Progenitor cell of endocrine pancreas (in vitro differentiated cells): ENCODE results near the gene ABHD18. TPM values are rescaled to one million over a fixed set of nuclear protein-coding genes. Genes with fewer than 3 reads are reported as not detected.

ENCODE experiments used
- DNase-seq: peaks from one replicate; pipeline ENCODE4 v3.0.0; 2021; ENCODE audit warnings: low spot score; ENCODE audit not compliant: unreplicated experiment
- H3K27ac Mint-ChIP-seq: 2 replicates; pipeline ENCODE4 v1.8.0; 2021; ENCODE audit warnings: mild to moderate bottlenecking, moderate library complexity, mixed read lengths
- H3K27me3 Mint-ChIP-seq: 2 replicates; pipeline ENCODE4 v1.8.0; 2021; ENCODE audit warnings: mixed read lengths
- H3K36me3 Mint-ChIP-seq: 2 replicates; pipeline ENCODE4 v1.8.0; 2022; ENCODE audit warnings: mixed read lengths; ENCODE audit not compliant: insufficient read depth
- H3K4me1 Mint-ChIP-seq: 2 replicates; pipeline ENCODE4 v1.8.0; 2021; ENCODE audit warnings: low read depth, mixed read lengths
- H3K4me3 Mint-ChIP-seq: 2 replicates; pipeline ENCODE4 v1.8.0; 2021; ENCODE audit warnings: low read depth, mild to moderate bottlenecking, moderate library complexity, mixed read lengths
- H3K9me3 Mint-ChIP-seq: 2 replicates; pipeline ENCODE4 v1.8.0; 2021; ENCODE audit warnings: low read depth, mixed read lengths
- total RNA-seq: library from RNA; stranded (reverse); gene quantifications from 2 replicates; pipeline ENCODE4 v1.2.1, GENCODE V29; 2021
- TF ChIP-seq, protein P1 (sequence below): fragments of 200-600 bp; sonication (generic); IDR thresholded peaks from one replicate; pipeline ENCODE4 v1.5.0; 2021; ENCODE audit warnings: antibody characterized with exemption, mild to moderate bottlenecking; ENCODE audit not compliant: unreplicated experiment

The ABHD18 gene
- total RNA-seq, 1 donor from 2014 or later = 19.4 TPM

DNA sequence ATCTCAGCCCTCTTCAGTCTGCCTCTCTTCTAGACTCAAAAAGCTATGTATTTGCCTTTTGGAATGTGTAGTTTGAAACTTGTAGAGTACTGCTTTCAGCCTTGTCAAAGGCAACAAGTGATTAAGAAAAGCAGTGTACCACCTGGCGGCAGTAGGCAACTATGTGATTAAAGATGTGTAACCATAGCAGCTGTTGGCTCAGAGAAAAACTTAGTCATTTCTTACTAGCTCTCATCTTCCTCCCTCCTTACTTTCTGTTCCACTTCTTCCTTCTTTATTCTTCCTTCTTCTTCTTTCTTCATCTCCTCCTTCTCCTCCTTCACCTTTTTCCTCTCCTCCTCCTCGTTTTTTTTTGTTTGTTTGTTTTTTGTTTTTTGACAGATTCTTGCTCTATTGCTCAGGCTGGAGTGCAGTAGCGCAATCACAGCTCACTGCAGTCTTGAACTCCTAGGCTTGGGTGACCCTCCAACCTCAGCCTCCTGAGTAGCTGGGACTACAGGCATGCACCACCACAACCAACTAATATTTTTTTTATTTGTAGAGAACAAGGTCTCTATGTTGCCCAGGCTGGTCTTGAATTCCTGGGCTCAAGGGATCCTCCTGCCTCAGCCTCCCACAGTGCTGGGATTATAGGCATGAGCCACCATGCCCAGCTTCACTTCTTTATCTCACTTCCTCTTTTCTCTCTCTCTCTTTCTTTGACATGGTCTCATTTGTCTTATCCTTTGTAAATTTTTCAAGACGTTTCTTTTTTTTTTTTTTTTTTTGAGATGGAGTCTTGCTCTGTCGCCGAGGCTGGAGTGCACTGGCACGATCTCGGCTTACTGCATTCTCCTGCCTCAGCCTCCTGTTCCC, 32.6 kb downstream of the ABHD18 start:
- H3K9me3 Mint-ChIP-seq = peaks cover 16% of the 10 kb centered on the region
- H3K4me1 Mint-ChIP-seq = no peaks in the 10 kb centered on the region
- no peaks in the 10 kb centered on the region for H3K27me3 Mint-ChIP-seq
- no peak overlapping the region for H3K4me3 Mint-ChIP-seq
- no peak for DNase-seq
- H3K27ac Mint-ChIP-seq = no peak overlapping the region
- TF ChIP-seq, protein P1, sequence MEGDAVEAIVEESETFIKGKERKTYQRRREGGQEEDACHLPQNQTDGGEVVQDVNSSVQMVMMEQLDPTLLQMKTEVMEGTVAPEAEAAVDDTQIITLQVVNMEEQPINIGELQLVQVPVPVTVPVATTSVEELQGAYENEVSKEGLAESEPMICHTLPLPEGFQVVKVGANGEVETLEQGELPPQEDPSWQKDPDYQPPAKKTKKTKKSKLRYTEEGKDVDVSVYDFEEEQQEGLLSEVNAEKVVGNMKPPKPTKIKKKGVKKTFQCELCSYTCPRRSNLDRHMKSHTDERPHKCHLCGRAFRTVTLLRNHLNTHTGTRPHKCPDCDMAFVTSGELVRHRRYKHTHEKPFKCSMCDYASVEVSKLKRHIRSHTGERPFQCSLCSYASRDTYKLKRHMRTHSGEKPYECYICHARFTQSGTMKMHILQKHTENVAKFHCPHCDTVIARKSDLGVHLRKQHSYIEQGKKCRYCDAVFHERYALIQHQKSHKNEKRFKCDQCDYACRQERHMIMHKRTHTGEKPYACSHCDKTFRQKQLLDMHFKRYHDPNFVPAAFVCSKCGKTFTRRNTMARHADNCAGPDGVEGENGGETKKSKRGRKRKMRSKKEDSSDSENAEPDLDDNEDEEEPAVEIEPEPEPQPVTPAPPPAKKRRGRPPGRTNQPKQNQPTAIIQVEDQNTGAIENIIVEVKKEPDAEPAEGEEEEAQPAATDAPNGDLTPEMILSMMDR = no peak
- peaks cover 45% of the 10 kb centered on the region for H3K36me3 Mint-ChIP-seq

GRCh38 chr4:128006592-128006991, 41.4 kb downstream of the ABHD18 start:
- no peak for DNase-seq
- TF ChIP-seq, protein P1 = no peak
- Mint-ChIP-seq H3K36me3 (peaks cover 9% of the 10 kb centered on the region), H3K4me1 (no peaks in the 10 kb centered on the region), H3K9me3 (no peaks in the 10 kb centered on the region), H3K4me3 (no peak overlapping the region), H3K27me3 (no peaks in the 10 kb centered on the region), H3K27ac (no peak overlapping the region)

DNA sequence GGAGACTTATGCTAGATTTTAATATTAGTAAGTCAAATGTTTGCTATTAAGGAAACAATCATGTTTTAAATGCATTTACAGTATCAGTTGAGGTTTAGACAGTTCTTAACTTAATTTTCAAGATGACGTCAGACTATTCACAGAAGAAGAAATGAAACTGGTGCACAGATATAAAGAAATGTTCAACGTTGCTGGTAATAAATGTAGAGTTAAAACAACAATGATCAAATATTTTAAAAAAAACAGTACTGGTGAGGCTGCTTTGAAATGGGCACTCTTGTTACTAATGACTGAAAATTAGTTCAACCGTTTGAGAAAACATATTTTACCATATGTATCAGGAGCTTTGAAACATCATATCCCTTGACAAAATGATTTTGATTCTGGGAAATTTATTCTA, 44.2 kb downstream of the ABHD18 start:
- TF ChIP-seq, protein P1 = no peak
- Mint-ChIP-seq H3K27ac (no peak overlapping the region), H3K4me3 (no peak overlapping the region), H3K4me1 (no peaks in the 10 kb centered on the region), H3K36me3 (peaks cover 11% of the 10 kb centered on the region), H3K27me3 (no peaks in the 10 kb centered on the region), H3K9me3 (no peaks in the 10 kb centered on the region)
- DNase-seq = no peak

DNA sequence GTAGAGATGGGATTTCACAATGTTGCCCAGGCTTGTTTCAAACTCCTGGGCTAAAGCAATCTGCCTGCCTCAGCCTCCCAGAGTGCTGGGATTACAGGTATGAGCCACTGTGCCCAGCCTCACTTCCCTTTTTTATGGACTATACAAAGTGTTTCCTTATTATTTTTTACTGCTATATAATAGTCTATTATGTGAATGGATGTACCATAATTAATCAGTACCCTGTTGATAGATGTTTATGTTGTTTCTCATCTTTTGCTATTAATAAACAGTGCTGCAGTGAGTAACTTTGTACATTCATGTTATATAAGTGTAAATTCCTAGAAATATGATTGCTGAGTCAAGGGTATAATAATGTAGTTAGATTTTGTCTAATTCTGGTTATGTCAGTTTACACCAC, 60.1 kb downstream of the ABHD18 start:
- no peak for DNase-seq
- H3K27me3 Mint-ChIP-seq = no peaks in the 10 kb centered on the region
- H3K9me3 Mint-ChIP-seq = peaks cover 4% of the 10 kb centered on the region
- TF ChIP-seq, protein P1 = no peak
- H3K27ac Mint-ChIP-seq = no peak overlapping the region
- H3K4me1 Mint-ChIP-seq = no peaks in the 10 kb centered on the region
- no peak overlapping the region for H3K4me3 Mint-ChIP-seq
- H3K36me3 Mint-ChIP-seq = peaks cover 19% of the 10 kb centered on the region

DNA sequence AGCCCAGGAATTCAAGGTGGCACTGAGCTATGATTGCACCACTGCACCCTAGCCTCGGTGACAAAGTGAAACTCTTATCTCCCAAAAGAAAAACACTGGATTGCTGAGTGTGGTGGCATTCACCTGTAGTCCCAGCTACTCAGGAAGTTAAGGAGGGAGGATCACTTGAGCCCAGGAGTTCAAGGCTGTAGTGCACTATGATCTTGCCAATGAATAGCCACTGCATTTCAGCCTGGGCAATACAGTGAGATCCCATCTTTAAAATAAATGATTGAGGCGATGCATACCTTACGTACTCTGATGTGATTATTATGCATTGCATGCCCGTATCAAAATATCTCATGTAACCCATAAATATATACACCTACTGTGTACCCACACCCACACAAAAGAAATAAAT, 64.7 kb downstream of the ABHD18 start:
- Mint-ChIP-seq H3K27ac (no peak overlapping the region), H3K36me3 (peaks cover 15% of the 10 kb centered on the region), H3K27me3 (no peaks in the 10 kb centered on the region), H3K9me3 (no peaks in the 10 kb centered on the region), H3K4me1 (no peaks in the 10 kb centered on the region), H3K4me3 (no peak overlapping the region)
- TF ChIP-seq, protein P1 = no peak
- no peak for DNase-seq
